SH-SY5Y (cell line): ENCODE results near the gene CADM2.

ENCODE experiments used
- GATA2 ChIP-seq: IDR thresholded peaks from 2 replicates; pipeline ENCODE4 v1.6.1; 2011; ENCODE audit warnings: mild to moderate bottlenecking, low read depth, low read length
- GATA3 ChIP-seq: IDR thresholded peaks from 2 replicates; pipeline ENCODE4 v1.6.1; 2011; ENCODE audit warnings: low read depth, mild to moderate bottlenecking, low read length, moderate library complexity

CADM2 gene

DNA sequence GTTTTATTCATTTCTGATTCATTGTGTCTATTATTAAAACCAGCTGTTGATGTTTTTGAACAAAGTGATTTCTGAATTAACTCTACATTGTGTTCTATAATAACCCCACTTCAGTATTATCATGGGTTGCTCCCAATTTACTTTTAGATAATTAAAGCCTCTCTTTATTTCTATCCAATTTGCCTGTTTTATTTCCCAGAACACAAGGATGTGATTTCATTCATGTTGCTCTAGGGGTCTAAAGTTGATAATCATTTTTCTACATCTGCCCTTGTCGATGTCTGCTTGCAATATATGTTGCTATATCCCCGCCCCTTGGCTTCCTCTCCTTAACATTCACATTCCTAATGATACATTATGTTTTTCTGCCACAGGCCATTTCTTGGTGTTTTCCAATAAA, 747.3 kb downstream of the CADM2 start:
- TF ChIP-seq GATA3 (peak; percentile 49; the same call in 1 of the 2 replicates), GATA2 (no peak)

GRCh38 chr3:85709346-85709892, 750.6 kb downstream of the CADM2 start:
- TF ChIP-seq GATA2 (no peak), GATA3 (no peak)

DNA sequence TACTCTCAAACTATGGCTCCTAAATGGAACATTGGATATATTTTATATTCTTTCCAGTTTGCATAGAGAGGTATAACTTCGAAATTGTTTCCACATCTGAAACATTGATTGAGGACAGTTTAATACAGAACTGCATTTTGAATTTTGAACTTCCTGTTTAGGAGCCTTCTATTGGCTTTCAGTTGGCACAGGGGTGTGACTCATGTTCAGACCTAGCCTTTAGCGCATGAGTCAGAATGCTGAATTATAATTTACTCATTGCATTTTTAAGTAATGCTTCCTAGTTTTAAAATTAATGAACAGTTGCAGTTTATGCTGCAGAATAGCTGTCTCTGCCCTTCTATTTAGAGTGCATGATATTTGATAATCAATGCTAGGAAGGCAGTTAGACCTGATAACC, 751.7 kb downstream of the CADM2 start:
- TF ChIP-seq GATA2 (no peak), GATA3 (no peak)

DNA sequence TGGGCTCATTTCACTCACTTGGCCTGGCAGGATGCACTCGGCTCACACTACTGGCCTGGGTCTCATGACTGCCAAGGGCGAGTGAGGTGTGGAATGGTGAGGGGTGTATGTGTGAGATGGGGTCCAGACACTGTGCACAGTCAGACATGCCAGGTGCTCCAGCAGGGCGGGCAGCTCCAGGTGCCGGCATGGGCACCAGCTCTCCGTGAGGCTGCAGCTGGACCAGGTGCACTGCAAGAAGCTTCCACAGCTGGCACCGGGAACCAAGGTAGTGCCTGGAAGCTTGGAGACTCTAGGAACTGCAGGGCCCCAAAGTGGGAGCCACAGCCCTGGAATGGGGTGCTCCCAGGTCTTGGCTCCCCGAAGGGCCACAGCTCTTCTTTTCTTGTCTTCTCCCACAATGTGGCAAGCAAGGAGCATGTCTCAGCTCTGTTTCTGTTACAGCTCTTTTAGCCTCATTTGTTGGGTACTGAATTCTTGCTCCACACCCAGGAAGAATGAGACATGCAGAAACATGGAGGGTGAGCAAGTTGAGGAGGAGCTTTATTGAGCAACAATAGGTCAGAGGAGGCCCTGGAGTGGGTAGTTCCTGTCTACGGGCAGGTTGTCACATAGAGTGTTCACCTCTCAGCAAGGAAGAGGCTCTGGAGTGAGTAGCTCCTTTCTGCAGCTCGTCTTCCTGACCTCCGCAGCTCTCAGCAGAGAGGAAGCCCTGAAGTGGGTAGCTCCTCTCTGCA, 762.8 kb downstream of the CADM2 start:
- no peak for TF ChIP-seq GATA3
- no peak for TF ChIP-seq GATA2

GRCh38 chr3:85725809-85726208, 767.0 kb downstream of the CADM2 start:
- TF ChIP-seq GATA3 (no peak), GATA2 (no peak)

- TF ChIP-seq GATA2, result no peak
- TF ChIP-seq GATA3, result no peak
Measured at GRCh38 chr3:85726241-85726640, 767.5 kb downstream of the CADM2 start.

DNA sequence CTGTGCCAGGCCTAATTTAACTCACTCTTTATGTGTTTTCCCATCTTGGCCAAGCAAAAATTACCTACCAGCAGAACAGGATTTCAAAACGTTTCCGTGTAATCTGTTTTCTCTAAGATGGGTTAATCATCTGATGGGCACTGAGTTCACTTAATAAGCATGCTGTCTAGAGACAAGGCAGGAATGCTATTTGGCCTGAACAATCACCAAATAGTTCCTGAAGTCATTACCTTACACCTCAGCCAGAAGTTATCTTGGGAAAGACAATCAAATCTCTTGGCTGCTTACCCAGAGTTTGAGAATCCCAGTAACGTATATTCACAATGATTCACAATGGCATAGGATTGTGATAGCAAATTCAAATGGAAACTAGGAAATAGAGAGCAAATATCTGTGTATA, 779.1 kb downstream of the CADM2 start:
- TF ChIP-seq GATA3, result no peak
- no peak for TF ChIP-seq GATA2

GRCh38 chr3:85740561-85740960, 781.8 kb downstream of the CADM2 start:
- no peak for TF ChIP-seq GATA3
- no peak for TF ChIP-seq GATA2

DNA sequence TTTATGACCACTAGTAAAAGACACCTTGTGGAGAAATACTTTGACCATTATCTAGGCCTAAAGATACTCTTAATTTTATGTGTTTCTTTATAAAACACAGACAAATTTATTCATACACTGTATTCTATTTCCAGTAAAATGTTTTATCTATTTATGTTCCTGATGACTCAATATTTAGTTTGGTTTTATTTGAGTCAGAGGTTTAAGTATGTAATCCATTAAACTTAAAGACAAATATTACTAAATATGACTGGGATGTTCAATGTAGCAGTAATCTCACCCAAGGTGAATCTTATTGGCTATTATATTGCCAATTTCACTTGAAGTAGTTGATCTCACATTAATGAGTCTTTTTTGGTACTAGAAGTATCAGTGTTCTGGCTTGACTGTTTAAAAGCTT, 799.7 kb downstream of the CADM2 start:
- TF ChIP-seq GATA2 (no peak), GATA3 (no peak)

DNA sequence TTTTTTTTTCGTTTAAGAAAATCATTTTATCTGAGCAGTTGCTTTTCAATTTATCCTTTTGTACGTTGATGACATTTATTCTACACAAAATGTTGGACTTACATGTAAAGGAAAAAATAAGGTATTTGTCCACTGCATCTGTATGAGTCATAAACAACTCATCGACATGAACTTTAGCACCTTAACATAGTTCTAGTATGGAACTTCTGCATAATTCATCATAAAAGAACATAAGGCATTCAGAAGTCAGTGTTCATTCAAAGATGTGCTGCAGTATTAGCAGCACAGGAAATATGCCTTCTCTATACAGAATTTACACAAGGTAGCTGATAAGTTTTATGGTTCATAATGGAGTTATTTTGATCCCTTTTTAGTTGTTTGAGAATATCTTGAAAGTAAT, 801.6 kb downstream of the CADM2 start:
- TF ChIP-seq GATA3 (no peak), GATA2 (no peak)

DNA sequence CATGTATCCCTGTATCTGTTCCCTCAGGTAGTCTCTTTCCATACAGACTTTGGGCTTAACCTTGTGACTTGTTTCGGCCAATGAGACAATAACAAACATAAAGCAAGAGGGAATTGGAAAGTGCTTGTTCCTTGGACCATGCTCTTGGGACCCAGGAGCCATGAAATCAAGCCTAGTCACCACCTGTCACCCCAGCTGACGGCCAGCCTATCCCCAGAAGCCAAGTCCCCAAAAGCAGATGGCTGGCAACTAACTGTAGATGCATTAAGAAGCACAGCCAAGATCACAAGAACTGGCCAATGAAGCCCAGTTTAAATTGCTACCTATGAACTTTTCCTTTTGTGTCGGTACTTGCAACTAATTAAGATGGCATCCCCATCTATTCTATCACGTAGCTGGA, 822.0 kb downstream of the CADM2 start:
- TF ChIP-seq GATA3, result no peak
- TF ChIP-seq GATA2, result no peak

DNA sequence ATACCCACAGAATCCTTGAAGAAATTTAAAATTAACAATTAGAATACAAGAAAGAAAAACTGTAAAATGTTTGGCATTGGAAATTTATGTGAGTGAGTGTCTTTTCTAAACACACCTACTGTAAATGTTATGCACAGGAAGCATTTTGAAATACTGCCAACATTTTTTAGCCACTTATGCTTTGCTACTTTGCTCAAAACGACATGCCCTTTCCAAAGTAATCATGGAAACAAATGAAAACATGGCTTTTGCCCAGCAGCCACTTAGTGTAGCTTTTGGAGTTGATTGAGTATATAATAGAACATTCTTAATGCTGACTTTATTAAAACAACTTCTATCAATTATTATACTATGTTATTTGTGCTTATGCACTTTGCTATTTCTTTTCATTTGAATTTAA, 823.0 kb downstream of the CADM2 start:
- TF ChIP-seq GATA2 (no peak), GATA3 (no peak)

GRCh38 chr3:85783291-85783690, 824.5 kb downstream of the CADM2 start:
- no peak for TF ChIP-seq GATA3
- no peak for TF ChIP-seq GATA2

GRCh38 chr3:85785766-85786165, 827.0 kb downstream of the CADM2 start:
- TF ChIP-seq GATA3, result no peak
- TF ChIP-seq GATA2, result no peak

GRCh38 chr3:85790445-85791030, 831.7 kb downstream of the CADM2 start:
- TF ChIP-seq GATA3 (no peak), GATA2 (no peak)
